ENCODE measurements around the gene KIF21A.

KIF21A gene

DNA sequence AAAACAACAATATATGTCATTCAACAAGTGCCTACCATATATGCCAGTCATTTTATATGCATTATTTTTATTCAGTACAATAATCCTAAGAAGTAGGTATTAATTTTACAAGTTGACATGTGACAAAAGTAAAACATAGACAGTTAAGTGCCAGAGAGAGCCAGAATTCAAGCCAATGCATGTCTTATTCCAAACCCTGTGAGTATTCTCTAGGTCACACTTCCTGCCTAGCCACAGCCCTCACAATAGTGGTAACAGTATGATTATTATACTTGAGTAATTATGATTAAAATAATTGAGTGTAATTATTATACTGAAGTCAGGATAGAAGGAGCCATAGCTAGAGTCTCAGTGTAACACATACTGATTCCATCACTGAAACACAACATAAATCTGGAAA is 52.2 kb downstream of the KIF21A start:
- DNase-seq (ENCODE audit: low read depth, low spot score) = no peak

DNA sequence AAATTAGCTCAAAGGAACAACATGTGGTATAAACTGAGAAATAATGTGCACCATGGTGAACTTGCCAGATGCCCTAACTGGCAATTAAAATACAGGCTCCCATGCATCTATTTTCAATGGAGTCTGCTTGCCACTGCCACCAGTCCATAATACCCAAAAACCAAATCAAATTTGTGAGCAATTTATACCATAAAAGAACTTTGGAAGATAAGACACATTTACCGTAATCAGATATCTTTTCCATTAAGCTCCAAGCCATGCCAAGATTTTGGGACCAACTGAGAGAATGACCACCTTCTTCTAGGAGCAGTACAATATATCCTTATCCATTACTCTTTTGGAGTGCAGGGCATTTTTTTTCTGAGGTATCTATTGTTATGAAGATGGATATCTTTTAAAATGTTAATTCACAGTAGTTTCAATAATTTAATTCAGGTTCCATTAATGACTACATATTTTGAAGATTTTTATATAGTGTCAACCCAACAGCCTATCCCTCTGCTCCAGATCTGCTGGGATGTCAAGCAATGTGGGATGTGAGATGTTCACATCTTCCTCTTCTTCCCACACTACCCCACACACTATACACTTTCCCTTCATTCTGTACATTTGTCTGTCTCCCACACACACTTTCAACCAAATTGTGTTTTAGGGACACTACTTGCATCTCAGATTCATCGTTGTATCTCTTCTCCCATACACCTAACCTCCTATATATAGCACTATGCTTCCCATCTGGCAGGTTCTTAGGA is 53.3 kb downstream of the KIF21A start:
- DNase-seq (ENCODE audit: low read depth, low spot score) = no peak

DNA sequence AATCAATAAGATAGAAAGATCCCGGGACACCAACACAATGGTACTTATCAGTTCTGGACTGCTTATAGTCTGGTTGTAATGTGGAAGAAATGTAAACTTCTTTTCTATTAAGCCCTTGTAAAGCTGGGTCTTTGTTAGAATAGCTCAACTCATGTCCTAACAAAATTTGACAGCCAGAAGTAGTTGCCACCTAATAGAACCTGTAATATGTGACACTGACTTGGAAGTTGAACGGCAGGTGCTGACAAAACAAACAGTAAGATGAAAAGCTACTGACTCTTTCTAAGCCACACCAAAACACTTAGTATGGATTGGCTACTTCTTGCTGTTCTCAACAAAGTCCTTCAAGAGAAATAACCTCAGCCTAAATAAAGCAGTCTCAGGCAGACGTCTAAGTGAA is 56.6 kb downstream of the KIF21A start:
- DNase-seq (ENCODE audit: low read depth, low spot score) = no peak

DNA sequence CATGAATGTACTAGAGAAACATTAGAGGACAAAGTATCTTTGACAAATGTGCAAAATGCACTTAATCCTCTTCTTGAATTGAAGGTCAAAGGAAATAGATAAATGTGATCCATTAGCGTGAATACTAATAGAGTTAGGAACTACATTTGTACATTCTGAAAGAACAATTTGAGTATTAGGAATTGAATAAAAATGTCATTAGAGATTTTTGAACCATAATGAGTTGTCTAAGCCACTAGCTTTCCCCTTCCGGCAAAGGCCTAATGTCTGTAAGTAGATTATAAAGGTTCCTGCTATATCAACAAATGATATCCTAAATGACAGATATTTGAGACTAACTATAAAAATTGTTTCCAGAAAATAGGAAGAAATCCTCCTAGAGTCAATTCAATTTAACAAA is 59.8 kb downstream of the KIF21A start:
- no peak for DNase-seq (ENCODE audit: low read depth, low spot score)

DNA sequence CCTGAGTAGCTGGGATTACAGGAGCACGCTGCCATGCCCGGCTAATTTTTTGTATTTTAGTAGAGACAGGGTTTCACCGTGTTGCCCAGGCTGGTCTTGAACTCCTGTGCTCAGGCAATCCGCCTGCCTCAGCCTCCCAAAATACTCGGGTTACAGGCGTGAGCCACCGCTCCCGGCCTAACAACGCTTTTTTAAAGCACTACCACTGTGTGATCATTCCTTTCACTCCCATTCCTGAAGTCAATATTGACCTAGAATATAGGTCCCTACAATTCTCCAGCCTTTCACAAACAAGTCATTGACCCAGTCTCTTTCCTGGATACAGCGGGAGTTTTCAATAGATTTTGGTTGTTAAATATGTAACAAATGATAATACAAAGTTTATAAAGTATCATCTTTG is 62.8 kb downstream of the KIF21A start:
- DNase-seq (ENCODE audit: low read depth, low spot score) = no peak

DNA sequence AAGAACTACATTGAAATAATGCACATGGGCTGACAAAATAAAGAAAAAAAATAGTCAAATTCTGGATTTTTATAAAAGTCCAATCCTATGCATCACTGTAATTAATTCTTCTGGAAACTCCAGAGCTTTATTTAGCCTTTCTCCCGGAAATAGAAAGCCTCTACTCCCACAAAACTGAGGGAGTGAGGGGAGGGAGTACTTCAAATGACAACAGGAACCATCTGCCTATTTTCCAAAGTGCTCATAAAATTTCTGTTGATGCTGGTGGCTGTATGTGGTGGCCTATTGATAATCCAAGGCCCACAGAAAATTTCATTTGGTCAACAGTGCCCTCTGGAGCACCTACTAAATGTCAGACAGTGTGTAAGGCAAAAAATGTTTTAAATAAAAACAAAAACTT is 64.6 kb downstream of the KIF21A start:
- no peak for DNase-seq (ENCODE audit: low read depth, low spot score)

DNA sequence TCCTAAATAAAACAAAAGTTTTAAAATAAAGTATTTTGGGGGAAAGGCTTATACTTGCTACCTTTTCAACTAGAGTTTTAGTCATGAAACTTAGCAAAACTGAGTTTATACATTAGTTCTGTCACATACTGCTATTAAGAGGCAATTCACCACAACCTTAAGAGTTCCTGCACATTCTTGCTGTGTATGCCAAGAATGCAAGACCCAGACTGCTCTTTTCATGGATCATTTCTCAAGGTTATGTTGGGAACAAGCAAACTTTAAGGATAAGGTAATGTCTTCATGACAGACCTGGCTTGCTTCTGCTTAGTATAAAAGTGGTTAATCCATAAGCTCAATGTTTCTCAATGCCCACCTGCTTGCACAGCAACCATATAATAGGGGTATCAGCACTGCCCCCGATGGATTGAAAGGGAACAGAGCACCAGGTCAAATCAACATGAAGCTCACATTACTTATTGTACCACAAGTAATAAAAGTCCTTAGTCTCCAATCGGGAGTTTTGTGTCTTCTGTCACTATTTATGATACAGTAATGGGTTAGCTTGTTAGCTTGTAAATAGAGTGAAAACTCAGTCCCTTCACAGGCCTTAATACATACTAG is 67.6 kb downstream of the KIF21A start:
- DNase-seq (ENCODE audit: low read depth, low spot score) = no peak

DNA sequence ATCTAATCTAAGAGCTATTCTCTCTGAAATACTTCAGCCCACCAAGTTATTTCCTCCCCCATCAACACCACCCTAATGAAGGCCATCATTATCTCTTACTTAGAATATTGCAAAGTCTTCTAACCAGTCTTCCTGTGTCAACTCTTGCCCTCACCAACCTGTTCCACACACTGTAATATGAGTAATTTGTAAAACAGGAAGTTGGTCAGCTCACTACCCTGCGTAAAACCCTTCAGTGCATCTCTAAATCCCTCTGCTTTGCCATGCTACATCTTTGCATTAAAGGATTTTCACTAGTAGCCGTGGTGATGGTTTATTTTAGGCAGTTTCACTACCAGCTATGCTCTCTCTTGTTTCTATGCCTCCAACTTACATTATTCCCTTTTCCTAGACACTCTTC is 70.0 kb downstream of the KIF21A start:
- DNase-seq (ENCODE audit: low read depth, low spot score) = no peak

DNA sequence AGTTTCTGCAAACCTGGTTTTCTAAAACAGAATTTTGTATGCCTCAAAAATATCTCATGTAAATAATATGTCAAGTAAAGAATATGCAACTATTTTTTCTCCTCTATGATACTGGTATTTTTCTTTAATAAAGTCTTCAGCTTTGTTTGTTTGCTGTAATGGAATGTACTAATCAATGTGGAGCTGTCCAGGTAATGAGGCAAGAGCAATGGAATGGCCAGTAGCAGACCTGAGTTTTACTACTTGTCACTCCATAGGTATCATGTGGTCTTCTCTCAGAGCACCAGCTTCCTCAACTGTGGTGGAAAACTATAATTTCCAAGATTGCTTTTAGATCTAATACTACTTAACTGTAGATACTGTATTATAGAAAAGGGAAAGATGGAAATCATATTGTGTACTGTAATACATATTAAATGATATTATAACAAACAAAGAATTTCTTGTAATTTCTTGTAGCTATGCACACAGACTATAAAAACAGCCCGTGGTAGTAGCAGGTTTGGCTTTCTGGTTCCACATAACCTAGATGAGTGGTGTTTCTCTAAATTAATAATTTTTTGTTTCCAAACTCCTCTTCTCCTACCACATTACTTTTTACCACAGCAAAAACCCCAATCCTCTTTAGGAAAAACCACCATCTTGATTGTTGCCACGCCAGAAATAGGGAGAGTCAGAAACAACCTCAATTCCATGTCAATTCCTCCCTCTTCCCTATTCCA is 70.6 kb downstream of the KIF21A start:
- no peak for DNase-seq (ENCODE audit: low read depth, low spot score)

DNA sequence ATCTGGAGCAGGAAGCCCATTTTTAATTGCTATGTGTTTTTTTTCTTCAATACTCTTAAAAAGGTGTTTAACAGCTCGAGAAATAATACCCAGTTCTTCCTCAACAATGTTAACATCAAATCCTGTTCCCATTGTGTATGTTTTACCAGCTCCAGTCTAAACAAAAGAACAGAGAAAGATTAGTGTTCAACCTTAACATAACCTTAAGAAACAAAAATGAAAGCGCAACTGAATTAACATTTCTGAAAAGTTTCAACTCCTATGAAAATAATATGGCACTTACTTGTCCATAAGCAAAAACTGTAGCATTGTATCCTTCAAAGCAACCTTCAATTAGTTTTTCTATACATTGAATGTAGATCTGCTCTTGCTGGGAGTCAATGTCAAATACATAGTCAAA is 73.2 kb downstream of the KIF21A start:
- no peak for DNase-seq (ENCODE audit: low read depth, low spot score)

DNA sequence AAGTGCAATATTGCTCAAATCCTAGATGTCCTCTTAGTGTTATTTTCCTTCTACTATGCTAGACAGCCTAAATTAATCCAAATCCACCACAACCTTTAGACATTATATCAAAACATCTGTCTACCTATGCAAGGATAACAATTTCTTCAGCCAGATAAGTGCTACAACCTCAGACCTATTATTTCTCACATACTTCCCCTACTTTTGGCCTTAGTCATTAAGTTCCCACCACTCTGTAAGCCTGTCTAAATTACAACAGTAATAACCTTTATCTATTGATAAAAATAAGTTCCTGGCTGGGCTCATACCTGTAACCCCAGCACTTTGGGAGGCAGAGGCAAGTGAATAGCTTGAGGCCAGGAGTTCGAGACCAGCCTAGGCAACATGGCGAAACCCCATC is 74.0 kb downstream of the KIF21A start:
- DNase-seq (ENCODE audit: low read depth, low spot score) = no peak

DNA sequence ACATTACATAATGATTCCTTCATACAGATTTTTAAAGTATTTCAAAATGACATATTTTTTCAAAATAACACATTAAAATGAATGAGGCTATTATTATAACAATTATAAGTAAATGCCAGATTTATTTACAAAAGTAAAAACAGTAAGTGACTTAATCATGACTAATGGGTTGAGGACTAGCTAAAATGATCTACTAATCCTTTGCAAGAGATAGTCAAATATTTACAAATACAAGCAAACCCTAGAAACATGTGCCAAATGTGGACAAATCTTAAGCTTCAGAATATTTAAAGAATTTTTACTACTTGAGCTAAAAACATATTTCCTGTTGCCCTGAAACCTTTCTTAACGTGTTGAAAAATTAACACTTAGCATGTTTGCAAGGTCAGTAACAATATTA is 74.8 kb downstream of the KIF21A start:
- no peak for DNase-seq (ENCODE audit: low read depth, low spot score)

DNA sequence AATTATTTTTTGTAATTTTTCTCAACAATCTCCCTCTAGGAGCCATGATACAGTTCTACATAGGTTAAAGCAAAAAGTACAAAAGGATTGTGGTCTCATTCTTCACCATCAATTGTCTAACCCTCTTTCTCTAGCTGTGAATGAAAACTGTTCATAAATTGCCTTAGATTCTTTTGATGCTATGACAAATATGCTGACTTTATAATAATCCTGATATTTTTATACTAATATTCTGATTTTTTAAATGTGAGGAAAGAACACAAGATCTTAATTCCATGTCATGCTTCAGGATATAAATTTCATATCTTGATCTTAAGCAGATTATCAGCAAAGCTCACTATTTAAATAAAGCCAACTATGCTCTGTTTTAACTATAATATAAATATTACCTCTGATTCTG is 75.4 kb downstream of the KIF21A start:
- DNase-seq (ENCODE audit: low read depth, low spot score) = no peak

DNA sequence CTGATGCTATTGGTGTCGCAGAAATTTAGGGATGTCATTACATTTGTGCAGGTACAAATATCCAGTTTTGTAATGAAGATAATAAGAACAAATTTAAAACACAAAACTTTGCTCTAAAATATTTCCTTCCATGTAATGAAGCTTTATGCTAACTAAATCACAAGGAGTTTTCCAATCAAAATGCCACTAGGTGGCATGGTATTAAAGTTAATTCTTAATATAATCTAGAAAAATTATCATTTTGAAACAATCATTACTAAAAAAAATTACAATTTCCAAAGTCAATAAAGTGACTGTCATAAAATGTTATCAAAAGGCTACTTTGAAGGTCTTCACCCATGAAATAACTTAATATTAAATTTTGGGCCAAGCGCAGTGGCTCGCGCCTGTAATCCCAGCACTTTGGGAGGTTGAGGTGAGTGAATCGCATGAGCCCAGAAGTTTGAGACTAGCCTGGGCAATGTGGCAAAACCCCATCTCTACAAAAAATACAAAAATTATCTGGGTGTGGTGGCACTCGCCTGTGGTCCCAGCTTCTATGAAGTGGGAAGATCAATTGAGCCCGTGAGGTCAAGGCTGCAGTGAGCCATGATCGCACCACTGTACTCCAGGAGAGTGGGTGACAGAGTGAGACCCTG is 77.4 kb downstream of the KIF21A start:
- no peak for DNase-seq (ENCODE audit: low read depth, low spot score)

DNA sequence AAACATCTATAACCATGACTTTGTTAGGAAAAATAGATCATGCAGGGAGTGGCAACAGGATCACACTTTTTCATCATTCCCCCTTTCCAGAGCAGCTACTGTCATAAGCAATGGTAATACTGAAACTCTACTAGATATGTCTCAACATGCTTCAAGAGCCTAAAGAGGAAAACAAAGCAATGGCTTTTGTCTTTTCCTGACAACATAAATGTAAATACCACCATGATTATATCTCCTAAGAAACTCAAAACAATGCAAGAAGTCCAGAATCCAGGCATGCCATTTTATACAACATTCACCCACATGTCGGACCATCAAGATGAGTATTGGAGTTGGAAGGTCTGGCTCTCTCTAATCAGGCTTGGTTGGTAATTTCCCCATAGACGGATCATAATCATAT is 78.7 kb downstream of the KIF21A start:
- DNase-seq (ENCODE audit: low read depth, low spot score) = no peak

DNA sequence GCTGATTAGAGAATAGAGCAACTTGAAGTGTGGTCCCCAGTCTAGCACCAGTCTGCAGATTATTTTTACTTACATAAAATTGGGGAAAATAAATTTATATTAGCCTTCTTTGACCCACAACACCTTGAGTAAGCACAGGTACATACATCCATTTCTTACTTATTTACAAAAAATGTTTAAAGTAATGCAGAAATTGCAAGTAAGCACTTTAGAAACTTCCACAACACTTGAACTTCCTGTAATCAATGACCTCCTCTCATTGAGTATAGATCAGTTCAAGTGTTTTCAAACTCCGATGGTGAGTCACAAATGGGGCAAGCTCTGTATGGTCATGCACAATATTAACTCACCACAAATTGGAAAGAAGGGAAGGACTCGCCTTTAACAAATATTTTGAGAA is 83.3 kb downstream of the KIF21A start:
- DNase-seq (ENCODE audit: low read depth, low spot score) = no peak

DNA sequence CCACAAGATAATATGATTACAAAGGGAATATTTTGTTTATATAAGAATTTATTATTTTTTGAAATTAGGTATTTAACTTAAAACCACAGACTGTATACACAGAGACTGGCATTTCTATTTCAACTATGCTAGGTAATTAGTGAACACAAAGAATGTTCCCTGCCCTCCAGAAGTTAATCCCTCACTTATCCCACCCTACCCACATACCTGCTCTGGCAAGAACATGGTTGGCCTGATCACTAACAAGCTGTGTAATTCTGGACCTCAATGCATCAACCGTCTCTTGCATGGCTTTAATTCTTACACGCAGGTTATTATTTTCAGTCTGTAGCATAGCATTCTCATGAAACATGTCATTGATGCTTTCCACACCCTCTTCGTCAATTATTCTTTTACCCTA is 85.9 kb downstream of the KIF21A start:
- DNase-seq (ENCODE audit: low read depth, low spot score) = no peak

DNA sequence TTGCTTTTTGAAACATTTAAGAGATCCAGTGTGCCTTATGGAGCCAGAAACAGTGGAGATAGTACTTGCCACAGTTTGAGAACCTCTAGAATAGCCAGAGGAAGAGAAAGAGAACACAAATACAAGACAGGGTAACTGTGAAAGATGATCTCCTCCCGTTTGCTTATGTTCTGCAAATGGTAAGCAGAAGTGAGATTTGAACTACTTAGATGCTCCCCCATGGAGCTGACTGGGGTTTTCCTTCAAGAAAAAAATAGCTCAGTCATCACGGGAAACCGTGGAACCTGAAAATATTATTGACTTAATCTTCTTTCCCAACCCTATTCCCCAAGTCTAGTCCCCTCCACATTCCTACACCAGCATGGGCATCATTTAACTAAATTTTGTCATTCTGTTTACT is 87.1 kb downstream of the KIF21A start:
- DNase-seq (ENCODE audit: low read depth, low spot score) = no peak

DNA sequence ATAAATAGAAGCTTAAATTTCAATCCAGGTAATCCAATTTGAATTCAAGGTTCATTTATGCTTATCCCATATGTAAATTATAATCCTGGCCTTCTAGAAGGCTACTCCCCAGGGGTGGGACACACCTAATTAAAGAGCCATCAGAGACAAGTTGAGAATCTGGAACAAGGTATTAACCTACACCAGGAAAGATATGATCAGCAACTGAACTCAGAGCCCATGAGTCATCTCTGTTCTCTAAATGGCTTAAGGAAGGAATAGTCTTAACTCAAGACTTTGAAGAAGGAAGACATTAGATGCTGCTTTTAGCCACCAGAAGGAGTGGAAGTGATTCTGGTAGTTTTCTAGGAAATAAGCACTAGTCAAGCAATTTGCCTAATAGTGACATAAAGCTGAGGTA is 88.0 kb downstream of the KIF21A start:
- DNase-seq (ENCODE audit: low read depth, low spot score) = no peak

DNA sequence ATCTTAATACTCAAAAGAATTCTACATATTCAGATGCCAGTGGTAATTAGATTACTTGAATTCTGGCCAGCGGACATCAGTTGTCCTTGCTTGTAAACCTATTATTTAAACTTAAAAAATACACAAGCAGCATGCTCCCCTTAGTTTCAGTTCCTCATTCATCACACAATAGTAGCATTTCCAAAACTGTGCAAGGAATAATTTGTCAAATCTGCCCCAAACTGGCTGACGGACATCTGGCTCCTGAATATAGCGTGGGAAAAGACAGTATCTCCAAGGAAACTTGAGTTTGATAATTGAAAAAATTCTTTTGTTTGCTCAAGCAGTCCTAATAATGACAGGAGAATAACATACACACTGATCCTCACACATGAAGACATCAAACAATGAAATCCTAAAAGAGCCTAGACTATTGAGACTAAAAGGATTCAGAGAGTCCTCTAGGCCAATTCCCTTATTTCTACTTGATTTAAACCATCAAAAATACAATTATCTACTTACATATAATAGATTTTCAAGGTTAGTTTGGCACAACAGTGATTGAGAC is 90.4 kb downstream of the KIF21A start:
- no peak for DNase-seq (ENCODE audit: low read depth, low spot score)

DNA sequence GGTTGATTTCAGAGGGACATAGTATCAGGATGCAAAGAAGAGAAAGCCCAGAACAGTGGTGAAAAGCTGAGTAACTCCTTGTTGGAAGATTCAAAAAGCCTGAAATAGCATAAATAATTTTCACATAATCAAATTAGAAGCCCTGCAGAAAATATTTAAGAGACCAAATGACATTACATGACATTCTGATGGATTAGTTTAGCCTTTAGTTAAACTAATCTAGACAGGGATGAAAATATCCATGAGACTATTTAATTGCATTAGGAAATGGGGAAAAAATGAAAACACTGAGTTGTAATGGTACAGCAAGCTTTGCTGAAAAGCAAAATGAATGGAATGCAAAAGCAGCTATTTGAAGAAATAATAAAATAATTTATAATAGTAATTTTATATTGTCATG is 91.8 kb downstream of the KIF21A start:
- no peak for DNase-seq (ENCODE audit: low read depth, low spot score)

DNA sequence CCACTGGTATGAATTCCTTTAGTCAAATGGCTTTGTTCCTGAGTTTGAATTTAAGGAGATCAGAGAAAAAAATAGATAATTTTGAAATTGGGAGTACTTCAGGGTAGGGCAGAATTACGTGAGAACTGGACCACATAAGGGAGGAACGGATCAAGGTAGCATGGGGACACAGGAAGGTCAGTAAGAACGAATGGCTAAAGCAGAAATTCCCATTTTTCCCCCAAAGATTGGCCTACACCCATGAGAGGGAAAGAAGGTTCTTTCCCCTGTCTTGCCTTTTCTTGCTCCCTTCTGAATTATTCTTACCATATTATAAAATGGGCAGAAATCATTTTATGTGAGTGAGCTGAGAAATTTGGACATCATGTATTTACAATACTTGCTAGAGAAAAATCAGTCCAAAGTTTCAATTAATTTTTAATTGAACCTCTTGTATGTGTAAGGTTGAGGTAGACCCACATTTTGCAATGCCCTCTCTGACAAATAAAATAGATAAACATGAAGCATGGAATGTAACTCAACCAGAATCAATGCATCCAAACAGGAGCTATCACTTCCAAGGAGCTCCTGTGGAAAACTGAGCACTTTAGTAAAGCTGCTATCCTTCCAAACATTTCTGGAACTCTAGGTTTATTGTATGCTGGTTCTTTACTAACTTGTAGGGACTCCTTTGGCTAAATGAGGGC is 93.8 kb downstream of the KIF21A start:
- no peak for DNase-seq (ENCODE audit: low read depth, low spot score)

Measured in brain pericyte (primary cell).